Stimulated activated CD8-positive, alpha-beta memory T cell treated with anti-CD3 and anti-CD28 coated beads, Interleukin-12 subunit alpha, Interleukin-12 subunit beta, amount 100 ng/mL, for 4 hours (primary cell): ENCODE data around the gene PLEKHA8.
A peak's percentile ranks its signal among the peaks of the same experiment; 100 is the strongest.

ENCODE experiments used
- DNase-seq: peaks from one replicate; pipeline ENCODE4 v3.0.0-alpha.2; 2020; ENCODE audit warnings: low read depth

The PLEKHA8 gene

DNA sequence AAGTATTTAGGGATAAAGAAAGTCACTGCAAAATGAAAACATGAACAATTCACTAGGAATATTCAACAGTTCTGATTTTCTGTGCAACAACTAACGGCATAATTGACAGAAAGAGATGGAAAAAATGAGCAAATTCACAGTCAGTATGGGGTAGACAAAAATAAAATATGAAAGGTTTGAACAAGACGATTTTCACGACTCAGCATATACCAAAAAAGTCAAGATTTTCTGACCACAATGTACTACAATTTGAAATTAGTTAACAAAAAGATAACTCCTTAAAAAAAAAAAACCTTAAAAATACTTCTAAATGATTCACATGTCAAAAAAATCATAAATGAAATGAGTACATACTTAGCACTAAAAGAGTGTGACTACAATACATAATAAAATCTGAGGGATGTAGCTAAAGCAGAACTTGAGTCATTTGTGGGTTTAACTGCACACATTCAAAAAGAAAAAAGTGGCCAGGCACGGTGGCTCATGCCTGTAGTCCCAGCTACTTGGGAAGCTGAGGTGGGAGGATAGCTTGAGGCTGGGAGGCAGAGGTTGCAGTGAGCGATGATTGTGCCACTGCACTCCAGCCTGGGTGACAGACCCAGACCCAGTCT lies 84.0 kb downstream of the PLEKHA8 start:
- DNase-seq: no peak

DNA sequence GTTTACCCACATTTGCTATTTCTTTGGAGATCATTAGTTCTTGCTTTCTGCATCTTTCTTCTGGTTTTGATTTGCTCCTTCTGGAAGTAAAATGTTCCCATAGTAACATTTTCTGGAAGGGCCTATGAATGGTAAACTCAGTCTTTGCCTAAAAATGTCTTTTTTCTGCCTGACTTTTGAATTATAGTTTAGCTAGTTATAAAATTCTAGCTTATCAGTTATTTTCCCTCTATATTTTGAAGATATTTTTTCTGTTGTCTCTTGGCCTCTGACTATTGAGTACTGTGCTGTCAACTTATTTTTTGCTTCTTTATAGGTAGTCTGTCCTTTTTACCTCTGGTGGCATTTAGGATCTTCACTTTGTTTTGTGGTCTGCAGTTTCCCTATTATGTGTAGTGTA lies 84.9 kb downstream of the PLEKHA8 start:
- no peak for DNase-seq

DNA sequence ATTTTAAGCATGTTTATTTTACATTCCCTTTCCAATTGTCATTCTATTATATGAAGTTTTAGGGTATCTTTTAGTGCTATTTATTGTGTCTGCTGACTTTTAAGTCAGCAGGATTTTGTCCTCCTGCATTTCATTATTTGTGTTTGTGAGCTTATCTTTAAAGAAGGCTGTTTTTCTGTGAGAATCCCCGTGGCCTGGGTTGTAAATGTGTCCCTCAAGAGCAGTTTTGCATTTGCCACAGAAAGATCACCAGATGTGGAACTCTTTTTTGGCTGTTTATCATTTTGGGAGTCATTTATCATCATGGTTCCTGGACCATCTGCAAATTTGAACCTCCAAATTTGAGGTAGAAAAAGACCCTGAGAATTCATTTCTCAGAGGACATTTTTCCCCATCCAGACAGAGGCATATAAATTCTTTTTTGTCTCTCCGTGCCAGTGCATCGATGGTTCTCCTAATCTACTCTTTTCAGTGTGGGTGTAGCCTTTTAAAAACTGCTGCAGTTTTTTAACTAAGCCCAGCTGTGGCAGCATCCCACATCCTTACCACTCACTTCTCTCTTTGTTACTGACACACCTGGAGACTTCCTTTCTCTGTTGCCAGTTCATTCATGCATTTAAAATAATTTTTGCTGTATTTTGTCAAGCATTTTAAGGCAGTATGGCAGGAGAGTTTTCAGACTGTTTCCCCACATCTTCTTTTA lies 86.5 kb downstream of the PLEKHA8 start:
- DNase-seq: no peak

GRCh38 chr7:30115709-30116297 lies 87.6 kb downstream of the PLEKHA8 start:
- no peak for DNase-seq

DNA sequence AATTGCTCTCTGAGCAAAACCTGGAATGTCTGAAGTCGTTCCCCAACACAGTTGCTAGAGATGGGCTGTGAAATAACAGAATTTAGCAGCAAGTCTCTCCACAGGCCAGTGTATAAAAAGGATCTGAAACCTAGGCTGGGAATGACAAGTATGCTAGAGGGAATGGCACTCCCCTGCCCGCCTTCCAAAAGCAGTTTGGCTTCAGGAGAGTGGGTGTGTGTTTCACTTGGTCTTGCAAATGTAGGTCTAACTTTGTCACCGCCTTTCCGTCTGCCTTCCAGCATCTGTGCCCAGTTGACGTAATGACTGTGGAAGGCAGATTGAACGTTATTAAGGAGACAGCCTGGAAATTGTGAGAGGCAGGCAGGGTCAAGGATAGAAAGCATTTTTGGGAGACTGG lies 88.6 kb downstream of the PLEKHA8 start:
- DNase-seq: no peak

DNA sequence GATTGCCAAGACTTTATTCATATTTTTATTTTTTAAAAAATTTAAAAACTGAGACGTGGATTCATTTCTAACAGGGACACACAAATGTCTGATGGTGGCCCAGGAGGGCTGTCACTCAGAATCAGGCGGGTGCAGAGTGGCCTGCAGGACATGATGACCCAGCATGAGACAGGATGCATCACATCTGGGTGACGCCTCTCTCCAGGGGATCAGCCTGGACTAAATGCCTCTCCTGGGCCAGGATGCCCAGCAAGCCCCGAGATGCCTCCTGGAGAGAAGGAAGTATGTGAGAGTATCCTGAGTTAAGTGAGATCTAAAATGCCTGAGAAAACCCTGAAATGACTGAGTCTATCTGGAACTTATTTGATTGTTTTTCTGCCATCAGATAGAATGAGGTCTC lies 89.7 kb downstream of the PLEKHA8 start:
- DNase-seq: no peak

GRCh38 chr7:30119890-30120577 lies 91.8 kb downstream of the PLEKHA8 start:
- DNase-seq: no peak

DNA sequence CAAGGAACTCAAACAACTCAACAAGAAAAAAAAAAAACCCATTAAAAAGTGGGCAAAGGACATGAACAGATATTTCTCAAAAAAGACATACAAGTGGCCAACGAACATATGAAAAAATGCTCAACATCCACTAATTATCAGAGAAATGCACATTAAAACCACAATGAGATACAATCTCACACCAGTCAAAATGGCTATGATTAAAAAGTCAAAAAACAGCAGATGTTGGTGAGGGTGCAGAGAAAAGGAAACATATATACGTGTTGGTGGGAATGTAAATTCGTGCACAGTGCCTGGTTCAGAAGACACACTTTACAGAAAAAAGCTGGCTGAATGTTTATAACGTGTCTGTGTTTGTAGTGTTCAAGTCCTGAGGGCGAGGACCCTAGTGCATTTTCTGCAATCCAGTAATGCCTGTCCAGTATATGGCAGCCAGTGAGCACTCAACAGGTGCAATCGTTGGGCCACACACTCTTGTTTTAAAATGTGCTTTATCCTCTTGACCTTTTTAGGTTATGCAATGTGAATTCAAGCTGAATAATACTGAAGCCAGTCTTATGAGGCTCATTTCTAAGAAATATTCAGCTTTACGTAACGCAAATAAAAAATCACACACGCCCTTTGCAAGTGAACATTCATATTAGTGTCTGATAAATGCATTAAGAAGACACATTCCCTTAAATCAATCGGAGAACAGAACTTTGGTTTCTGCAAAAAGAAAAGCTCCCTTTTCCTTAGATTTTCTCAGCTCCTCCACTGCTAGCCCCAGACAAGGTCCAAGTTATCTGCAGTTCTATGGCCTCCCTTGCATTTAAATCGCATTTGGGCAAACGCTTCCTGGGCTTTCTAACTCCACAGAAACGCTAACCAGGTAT lies 105.8 kb downstream of the PLEKHA8 start:
- no peak for DNase-seq

DNA sequence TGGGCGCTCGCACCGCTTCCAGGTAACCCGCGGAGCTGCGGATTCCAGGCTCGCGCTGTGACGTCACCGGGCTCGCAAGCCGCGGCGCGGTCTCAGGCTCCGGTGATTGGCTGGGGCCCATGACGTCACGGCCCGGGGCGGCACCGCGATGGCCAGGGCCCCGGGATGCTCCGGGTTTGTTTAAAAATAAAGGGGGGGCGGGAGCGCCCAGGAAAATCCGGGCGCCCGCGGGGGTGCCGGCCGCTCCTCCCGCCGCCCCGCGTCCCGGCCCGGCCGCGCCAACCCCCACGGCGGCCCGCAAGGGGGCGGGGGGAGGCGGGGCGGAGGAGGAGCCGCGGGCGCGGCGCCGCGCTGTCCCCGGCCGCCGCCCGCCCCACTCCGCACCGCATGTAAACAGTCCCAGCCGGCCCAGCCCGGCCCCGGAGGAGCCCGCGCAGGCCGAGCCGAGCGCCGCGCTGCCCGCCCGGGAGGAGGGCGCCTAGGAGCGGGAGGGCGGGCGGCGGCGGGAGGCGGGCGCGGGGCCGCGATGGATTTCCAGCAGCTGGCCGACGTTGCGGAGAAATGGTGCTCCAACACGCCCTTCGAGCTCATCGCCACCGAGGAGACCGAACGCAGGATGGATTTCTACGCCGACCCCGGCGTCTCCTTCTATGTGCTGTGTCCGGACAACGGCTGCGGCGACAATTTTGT lies 106.5 kb downstream of the PLEKHA8 start, which contains the start of gene MTURN:
Gene MTURN (plus strand): TSS at position 376 of the 690 bp plus-strand sequence. CDS start 151 bp downstream, at position 527.
- peak; percentile 75 for DNase-seq

GRCh38 chr7:30135301-30136116 lies 107.3 kb downstream of the PLEKHA8 start:
- DNase-seq: peak; percentile 34

DNA sequence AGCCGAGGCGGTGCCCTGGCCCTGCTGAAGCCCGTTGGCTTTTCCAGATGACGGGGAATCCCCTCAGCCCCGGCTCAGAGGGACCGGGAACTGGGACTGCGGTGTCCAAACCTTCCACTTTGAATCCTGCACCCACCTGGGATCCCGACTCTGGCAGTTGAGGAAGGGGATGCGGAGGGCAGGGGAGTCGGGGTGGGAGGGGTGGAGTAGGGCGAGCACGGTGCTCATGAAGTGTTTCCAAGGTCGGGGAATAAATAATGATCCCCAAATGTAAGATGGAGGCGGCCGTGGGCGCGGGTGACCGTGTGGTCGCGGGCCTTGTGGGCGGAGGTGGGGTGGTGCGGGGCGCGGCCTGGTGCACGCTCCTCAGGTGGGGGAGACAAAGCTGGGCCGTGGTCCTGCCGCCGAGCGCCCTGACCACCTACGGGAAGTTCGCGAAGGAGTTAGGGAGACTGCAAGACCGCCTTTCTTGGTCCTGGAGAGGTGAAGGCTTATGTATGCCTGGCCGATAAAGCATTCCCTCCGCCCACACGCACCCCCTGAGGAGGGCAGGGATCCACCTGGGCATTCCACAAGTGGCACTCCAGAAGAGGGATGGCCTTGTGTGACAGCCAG lies 108.0 kb downstream of the PLEKHA8 start:
- DNase-seq: no peak

DNA sequence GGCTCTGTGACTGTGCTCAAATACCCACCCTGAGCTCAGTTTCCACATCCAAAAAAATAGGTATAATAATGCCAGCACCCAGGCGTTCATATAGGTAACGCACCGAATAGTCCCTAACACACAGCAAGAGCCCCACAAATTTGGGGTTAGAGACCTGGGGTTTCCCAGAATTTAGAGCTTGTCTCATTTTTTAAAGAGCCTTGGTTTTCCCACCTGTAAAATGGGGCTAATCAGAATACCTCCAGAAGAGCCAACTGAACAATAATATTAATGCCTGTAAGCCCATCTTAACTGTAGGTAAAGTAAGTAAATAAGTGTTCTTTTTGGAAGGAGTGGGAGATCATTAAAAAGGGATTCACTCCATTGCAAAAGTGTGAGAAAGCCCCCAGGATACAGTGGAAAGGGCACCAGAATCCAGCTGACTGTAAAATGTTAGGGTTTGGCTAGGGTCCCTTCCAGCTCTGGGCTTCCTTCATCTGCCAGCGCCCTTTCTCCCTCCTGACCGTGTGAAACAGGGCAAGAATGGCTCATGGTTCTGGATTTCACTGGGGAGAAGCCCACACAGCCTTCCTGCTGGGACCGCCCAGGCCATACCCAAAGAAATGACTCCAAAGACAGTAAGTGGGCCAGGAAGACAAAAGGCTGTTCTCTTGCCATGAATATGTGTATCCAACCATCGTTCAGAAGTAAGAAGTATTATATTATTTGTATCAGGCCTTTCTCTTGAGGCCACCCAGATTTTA lies 108.7 kb downstream of the PLEKHA8 start:
- no peak for DNase-seq

DNA sequence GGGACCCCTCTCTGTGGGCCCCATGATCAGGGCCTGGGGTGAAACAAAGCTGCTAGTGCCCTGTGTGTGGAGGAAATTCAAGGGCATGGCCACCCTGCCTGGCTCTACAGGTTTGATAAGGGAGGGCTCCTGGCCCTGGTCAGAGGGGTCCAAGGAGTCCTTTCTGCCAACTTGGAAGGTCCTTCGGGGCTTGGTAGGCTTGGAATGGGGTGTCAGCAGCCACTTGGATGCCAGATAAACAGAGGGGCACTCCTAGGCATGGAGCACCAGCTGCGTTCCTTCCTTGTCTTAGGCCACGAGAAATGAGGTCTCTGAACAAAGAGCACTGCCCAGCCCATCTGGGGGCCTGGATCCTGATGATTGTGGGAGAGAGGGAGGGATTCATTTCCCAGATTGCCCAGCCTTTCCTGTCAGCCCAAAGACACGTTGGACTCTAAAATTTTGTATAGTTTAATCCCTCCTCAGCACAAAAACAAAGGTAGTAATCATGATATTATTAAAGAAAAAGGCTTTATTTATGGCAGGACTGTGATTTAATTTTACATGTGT lies 111.7 kb downstream of the PLEKHA8 start:
- no peak for DNase-seq

DNA sequence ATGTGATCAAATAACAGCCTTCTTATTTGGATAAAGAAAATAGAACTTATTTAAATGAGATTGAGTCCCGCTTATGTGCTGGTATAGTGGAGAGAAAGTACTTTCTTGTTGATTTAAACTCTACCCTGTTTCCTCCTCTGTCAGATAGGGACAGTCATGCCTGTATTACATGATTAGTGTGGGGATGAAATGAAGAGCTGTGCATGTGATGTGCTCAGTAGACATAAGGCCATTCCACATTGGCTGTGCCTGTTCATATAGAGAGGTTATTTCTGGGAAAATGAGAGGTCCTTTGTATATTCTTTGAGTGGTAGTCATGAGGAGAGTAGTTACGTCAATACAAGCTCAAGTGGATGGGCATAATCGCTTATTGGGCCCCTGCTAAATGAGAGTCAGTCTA lies 112.2 kb downstream of the PLEKHA8 start:
- DNase-seq: no peak

DNA sequence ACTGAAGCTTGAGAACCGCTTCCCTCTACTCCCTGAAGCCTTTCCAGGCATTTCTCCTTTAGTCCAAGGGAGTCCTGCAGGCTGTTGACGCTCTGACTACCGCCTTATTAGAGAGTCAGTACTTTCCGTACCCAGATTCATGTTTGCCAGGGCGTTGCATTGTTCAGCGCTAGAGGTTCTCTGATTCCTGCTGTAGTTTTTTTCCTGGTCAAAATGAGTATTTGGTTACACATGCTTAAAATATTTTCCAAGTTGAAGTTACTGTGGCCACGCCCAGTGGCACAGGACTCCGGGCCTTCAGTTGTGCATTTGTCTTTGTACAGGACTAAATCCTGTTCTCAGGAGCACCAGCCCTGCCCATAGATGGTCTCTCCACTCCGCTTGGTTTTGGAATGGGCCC lies 114.5 kb downstream of the PLEKHA8 start:
- no peak for DNase-seq

DNA sequence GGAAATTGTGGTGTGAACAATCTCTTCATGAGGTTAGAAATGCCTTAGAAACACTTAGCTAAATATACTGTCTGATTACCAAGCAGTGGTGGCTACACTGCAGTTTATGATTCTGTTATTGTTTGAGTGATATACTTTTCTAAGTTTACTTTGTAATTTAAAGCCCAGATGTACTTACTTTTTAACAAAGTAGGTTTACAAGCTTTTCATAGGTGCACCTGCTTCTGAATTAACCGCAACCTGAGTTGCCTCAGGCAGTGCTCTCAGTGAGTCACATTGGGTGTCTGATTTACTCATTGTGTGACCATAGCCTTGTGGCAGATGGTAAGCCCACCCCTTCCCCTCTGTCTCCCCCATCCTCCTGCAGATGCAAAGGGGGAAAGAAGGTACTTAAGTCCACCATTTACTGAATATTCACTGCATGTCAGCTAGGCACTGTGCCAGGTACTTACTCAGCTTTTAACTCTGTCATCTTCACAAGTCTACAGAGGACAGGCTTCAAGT lies 115.6 kb downstream of the PLEKHA8 start:
- no peak for DNase-seq

DNA sequence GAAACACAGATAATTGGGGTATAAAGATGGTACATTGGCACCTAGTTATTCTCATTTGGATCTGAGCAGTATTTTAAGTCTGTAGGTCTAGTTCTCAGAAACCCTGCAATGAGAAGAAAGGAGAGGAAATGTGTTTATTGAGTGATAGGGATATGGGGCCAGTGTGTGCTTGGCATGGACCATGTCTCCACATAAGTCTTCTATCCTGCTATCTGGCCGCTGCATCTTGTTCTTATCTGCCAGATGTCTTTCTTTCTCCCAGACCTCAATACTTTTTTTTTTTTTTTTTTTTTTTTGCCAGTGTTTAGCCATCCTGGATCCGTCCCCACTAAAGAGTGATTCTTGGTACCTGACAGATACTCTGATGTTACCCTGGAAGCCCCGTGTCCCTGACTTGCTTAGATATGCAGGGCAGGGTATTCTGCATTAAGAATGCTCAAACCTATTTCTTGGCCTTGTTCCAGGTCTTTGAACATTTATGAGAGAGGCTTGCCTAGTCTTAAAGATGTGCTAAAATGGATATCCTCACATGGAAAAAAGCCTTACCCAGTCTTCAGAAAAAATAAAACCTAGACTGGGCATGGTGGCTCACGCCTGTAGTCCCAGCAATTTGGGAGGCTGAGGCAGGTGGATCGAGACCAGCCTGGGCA lies 116.6 kb downstream of the PLEKHA8 start:
- DNase-seq: no peak

DNA sequence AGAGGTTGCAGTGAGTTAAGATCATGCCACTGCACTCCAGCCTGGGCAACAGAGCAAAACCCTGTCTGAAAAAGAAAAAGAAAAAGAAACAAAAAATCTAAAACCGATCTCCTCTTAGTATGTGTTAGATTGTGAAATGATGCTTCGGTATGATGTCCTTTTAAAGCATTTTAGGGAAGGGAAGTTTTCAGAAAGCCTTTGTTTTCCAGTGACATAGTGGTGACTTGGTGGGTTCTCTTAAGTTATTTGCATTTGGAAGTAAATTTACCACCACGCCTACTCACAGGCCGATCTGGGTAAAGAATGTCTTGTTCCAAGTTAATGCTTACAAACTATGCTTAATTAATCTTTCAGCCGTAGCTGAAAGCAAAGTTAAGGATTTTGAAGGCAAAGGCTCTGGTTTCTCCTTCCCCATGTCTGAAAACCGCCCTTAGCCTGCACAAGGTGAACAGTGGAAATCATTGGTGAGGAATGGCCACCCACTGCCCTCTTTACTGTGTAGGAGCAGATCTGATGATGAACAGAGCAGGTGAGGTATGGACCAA lies 117.3 kb downstream of the PLEKHA8 start:
- DNase-seq: no peak
